Measurements from ENCODE around the gene CLPSL2. TPM values are rescaled to one million over a fixed set of nuclear protein-coding genes. Genes with fewer than 3 reads are reported as not detected.

Gene CLPSL2
- not detected in 2 replicates for total RNA-seq

GRCh38 chr6:35776364-35777215, at the start of gene CLPSL2:
CLPSL2 (plus strand) TSS chr6:35776598; CDS start chr6:35776619, 21 bp downstream.
- no peak for TF ChIP-seq CTCF (IDR thresholded peaks at IDR 0.05; ENCODE audit: insufficient read depth, low read depth, low read length)
- no peak for DNase-seq (ENCODE audit: low read depth)
- peak within 1 kb of the TSS; percentile 44 for H3K4me3 ChIP-seq (ENCODE audit: low read depth, low read length)

- TF ChIP-seq CTCF (IDR thresholded peaks at IDR 0.05; ENCODE audit: insufficient read depth, low read depth, low read length) = no peak
- peak; percentile 95 for DNase-seq (ENCODE audit: low read depth)
- peak overlapping the region; percentile 66 for H3K4me3 ChIP-seq (ENCODE audit: low read depth, low read length)
Measured at GRCh38 chr6:35727231-35727934, 49.0 kb upstream of the CLPSL2 start.

- peak overlapping the region; percentile 66 for H3K4me3 ChIP-seq (ENCODE audit: low read depth, low read length)
- DNase-seq (ENCODE audit: low read depth) = peak; percentile 98
- no peak for TF ChIP-seq CTCF (IDR thresholded peaks at IDR 0.05; ENCODE audit: insufficient read depth, low read depth, low read length)
Measured at GRCh38 chr6:35727935-35728682, 48.3 kb upstream of the CLPSL2 start.

GRCh38 chr6:35728683-35729678, 47.4 kb upstream of the CLPSL2 start:
- H3K4me3 ChIP-seq (ENCODE audit: low read depth, low read length) = no peak overlapping the region
- no peak for DNase-seq (ENCODE audit: low read depth)
- no peak for TF ChIP-seq CTCF (IDR thresholded peaks at IDR 0.05; ENCODE audit: insufficient read depth, low read depth, low read length)

- TF ChIP-seq CTCF (IDR thresholded peaks at IDR 0.05; ENCODE audit: insufficient read depth, low read depth, low read length) = no peak
- no peak overlapping the region for H3K4me3 ChIP-seq (ENCODE audit: low read depth, low read length)
- DNase-seq (ENCODE audit: low read depth) = no peak
Measured at GRCh38 chr6:35729722-35730121, 46.7 kb upstream of the CLPSL2 start.
